Stomach (tissue), 9 donors: Measurements from ENCODE around the gene GLRX5. TPM values are rescaled to one million over a fixed set of nuclear protein-coding genes. Genes with fewer than 3 reads are reported as not detected.

Experiments used
- DNase-seq, 2 donors: peaks; one replicate each; pipeline versions ENCODE4 v3.0.0 to v3.0.0-alpha.2; 2013 to 2019
- H3K27ac ChIP-seq, 5 donors: fragments of 200-600 bp in 4 of 5; sonication (generic) in 4 of 5; one replicate each; pipeline ENCODE4 v1.5.1; 2013 to 2019; ENCODE audit warnings: mild to moderate bottlenecking in 1 of 5, moderate library complexity in 1 of 5
- H3K27me3 ChIP-seq, 3 donors: fragments of 200-600 bp; sonication (generic); one replicate each; pipeline ENCODE4 v1.5.1; 2017 to 2019; ENCODE audit warnings: mixed run types in 1 of 3
- H3K36me3 ChIP-seq, 4 donors: fragments of 200-600 bp; sonication (generic); 1 replicate in 3 of 4; 2 replicates in 1 of 4; pipeline ENCODE4 v1.5.1; 2016 to 2019
- H3K4me1 ChIP-seq, 4 donors: fragments of 200-600 bp; sonication (generic); one replicate each; pipeline ENCODE4 v1.5.1; 2016 to 2019
- H3K4me3 ChIP-seq, 4 donors: fragments of 200-600 bp; sonication (generic) in 3 of 4; one replicate each; pipeline ENCODE4 v1.5.1; 2016 to 2019; ENCODE audit warnings: mild to moderate bottlenecking in 1 of 4
- H3K9me3 ChIP-seq, 4 donors: fragments of 200-600 bp; sonication (generic); one replicate each; pipeline ENCODE4 v1.5.1; 2016 to 2019
- EP300 ChIP-seq: sonication (generic); formaldehyde crosslinking; IDR thresholded peaks from one replicate; pipeline ENCODE4 v1.6.1; 2017; ENCODE audit warnings: antibody characterized with exemption
- POLR2A ChIP-seq, 4 donors: fragments of 450-650 bp; IDR thresholded peaks; one replicate each; pipeline ENCODE4 v1.6.1; 2016; ENCODE audit warnings: antibody characterized with exemption in 4 of 4, control low read depth in 2 of 4, mild to moderate bottlenecking in 1 of 4, moderate library complexity in 1 of 4
- POLR2AphosphoS5 ChIP-seq, 3 donors: sonication (generic); formaldehyde crosslinking; IDR thresholded peaks; one replicate each; pipeline ENCODE4 v1.6.1; 2016; ENCODE audit warnings: antibody characterized with exemption in 3 of 3
- WGBS, 5 donors: extraction: QIAGEN DNeasy Blood & Tissue Kit in 3 of 5; methylation state at CpG; one replicate each; pipeline versions ENCODE4 v1.1.5 to v1.1.7; 2013 to 2018; 5-methylcytosine and 5-hydroxymethylcytosine counted together
- intact Hi-C: fragments of 100-400 bp; cut with DNase I; formaldehyde crosslinking; loops from one replicate; pipeline ENCODE4 v1.15.1; 2023; ENCODE audit warnings: low total_unique reads
- polyA plus RNA-seq, 3 donors: library from polyadenylated mRNA; stranded (reverse); fragments of 200-250 nt; gene quantifications; one replicate each; pipeline ENCODE4 v1.2.3, GENCODE V29; 2013
- total RNA-seq, 5 donors: library from RNA; depleted of rRNA; stranded (reverse); fragments of >200 nt; gene quantifications; one replicate each; pipeline versions ENCODE4 v1.1.0 to v1.2.3, GENCODE V29; 2014 to 2016
- TF ChIP-seq, protein P1 (sequence below), 7 experiments: fragments of 450-650 bp in 4 of 7; fragments of 200-600 bp in 3 of 7; sonication (generic) in 3 of 7; IDR thresholded peaks; one replicate each; pipeline ENCODE4 v1.5.1; 2016 to 2019; ENCODE audit warnings: antibody characterized with exemption in 7 of 7, control low read depth in 2 of 7, mild to moderate bottlenecking in 1 of 7
- donor health status: healthy with polysubstance abuse.
- donor health status: Bipolar disorder and iron deficiency.
- donor health status: healthy.

The GLRX5 gene
- total and polyA plus RNA-seq, 8 donors, result 29.5 to 316 (median 40.5) TPM

DNA sequence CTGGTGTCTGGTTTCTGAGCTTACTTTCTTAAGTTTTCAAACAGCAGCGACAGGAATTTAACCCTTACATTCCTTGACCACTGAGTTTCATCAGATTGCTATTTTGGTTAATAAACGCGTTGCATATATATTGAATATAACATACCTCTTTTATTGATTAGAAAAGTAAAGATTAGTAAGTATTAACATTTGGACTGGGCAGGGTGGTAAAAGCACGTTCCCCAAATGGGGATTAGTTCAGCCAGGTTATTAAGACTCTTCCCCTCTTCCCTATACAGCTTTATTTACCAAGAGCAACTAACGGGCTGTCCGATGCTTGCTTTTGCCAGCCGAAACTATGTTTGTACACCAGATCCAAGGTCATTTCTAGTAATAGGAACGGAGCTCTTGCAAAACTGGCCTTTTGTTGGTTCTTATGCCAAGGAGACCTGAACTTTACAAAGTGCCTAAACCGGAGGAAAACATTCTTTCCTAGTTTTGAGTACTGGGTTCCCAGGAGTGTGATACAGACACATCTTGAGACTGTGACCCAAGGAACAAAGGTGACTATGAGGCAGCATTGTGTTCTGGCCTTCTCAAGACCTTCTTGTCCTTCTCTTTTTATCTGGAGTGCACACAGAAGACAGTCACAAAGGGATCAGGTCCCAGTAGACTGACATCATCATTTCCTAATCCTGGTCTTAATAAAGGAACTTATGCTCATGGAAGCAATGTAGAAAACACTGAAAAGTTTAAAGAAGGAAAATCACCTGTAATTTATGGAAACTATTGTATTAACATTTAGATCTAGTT lies 2.6 kb downstream of the GLRX5 start:
- TF ChIP-seq POLR2AphosphoS5 (IDR thresholded peaks at IDR 0.05) (no peak), POLR2A (IDR thresholded peaks at IDR 0.05) (no peak), EP300 (no peak)
- TF ChIP-seq, protein P1, sequence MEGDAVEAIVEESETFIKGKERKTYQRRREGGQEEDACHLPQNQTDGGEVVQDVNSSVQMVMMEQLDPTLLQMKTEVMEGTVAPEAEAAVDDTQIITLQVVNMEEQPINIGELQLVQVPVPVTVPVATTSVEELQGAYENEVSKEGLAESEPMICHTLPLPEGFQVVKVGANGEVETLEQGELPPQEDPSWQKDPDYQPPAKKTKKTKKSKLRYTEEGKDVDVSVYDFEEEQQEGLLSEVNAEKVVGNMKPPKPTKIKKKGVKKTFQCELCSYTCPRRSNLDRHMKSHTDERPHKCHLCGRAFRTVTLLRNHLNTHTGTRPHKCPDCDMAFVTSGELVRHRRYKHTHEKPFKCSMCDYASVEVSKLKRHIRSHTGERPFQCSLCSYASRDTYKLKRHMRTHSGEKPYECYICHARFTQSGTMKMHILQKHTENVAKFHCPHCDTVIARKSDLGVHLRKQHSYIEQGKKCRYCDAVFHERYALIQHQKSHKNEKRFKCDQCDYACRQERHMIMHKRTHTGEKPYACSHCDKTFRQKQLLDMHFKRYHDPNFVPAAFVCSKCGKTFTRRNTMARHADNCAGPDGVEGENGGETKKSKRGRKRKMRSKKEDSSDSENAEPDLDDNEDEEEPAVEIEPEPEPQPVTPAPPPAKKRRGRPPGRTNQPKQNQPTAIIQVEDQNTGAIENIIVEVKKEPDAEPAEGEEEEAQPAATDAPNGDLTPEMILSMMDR (IDR thresholded peaks at IDR 0.05), result no peak
- 34 to 71% (median 51%) methylated on average over 9 of the region's 9 CpGs for WGBS, 5 donors
- Histone ChIP-seq H3K9me3 (no peaks in the 10 kb centered on the region), H3K36me3 (no peaks in the 10 kb centered on the region), H3K27ac (peak overlapping the region in 1 of 5 donors; percentile 7), H3K27me3 (no peaks in the 10 kb centered on the region), H3K4me1 (peaks cover 36 to 49% (median 43%) of the 10 kb centered on the region in 4 donors), H3K4me3 (peak overlapping the region in 1 of 4 donors; percentile 13)
- intact Hi-C loops, result no loop called here
- DNase-seq, result no peak

GRCh38 chr14:95538801-95539509 lies 4.1 kb downstream of the GLRX5 start:
- TF ChIP-seq POLR2A (IDR thresholded peaks at IDR 0.05) (no peak), EP300 (no peak)
- TF ChIP-seq, protein P1 (IDR thresholded peaks at IDR 0.05), result no peak
- H3K27ac ChIP-seq, result no peak overlapping the region
- 90 to 94% (median 92%) methylated on average over 14 of the region's 14 CpGs for WGBS, 5 donors
- no peaks in the 10 kb centered on the region for H3K27me3 ChIP-seq
- H3K4me3 ChIP-seq, result no peak overlapping the region
- peaks cover 0 to 3% (median 2%) of the 10 kb centered on the region in 4 donors for H3K36me3 ChIP-seq
- H3K4me1 ChIP-seq, result peaks cover 26 to 34% (median 30%) of the 10 kb centered on the region in 4 donors
- intact Hi-C loops, result no loop called here
- DNase-seq, result no peak
- H3K9me3 ChIP-seq, result no peaks in the 10 kb centered on the region

DNA sequence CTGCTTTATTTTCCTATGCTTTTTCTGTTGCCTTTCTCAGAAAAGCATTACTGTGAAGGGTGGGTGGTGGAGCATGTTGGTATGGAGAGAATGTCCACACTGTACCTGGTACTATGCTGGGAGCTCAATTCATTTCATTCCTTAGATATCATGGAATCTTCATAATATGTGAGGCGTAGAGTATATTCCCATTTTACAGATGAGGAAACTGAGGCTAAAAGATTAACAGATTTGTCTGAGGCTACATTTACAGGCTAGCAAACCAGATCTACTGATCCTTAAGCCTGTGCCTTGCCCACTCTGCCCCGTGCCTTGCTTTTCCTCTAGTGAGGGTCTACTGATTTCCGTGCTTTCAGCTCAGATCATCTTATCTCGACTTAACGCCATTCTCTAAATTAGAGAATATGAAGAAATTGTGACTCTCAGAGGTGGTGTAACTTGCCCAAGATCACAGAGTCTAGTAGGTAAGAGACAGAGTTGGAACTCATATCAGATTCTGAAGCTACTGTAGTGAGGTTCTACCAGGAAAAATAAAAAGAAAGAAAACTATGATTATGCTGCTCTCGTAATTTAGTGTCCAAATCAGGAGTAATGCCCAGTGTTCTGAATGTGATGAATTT lies 5.5 kb downstream of the GLRX5 start:
- H3K4me1 ChIP-seq, result peaks cover 22 to 34% (median 29%) of the 10 kb centered on the region in 4 donors
- 90 to 97% (median 95%) methylated on average over 6 of the region's 6 CpGs for WGBS, 5 donors
- peaks cover 0 to 16% (median 15%) of the 10 kb centered on the region in 4 donors for H3K36me3 ChIP-seq
- no peak overlapping the region for H3K27ac ChIP-seq
- no peak overlapping the region for H3K4me3 ChIP-seq
- no peaks in the 10 kb centered on the region for H3K9me3 ChIP-seq
- TF ChIP-seq POLR2AphosphoS5 (IDR thresholded peaks at IDR 0.05) (no peak), EP300 (no peak), POLR2A (IDR thresholded peaks at IDR 0.05) (no peak)
- TF ChIP-seq, protein P1 (IDR thresholded peaks at IDR 0.05), result no peak
- H3K27me3 ChIP-seq, result no peaks in the 10 kb centered on the region
- intact Hi-C loops, result no loop called here
- DNase-seq, result no peak

DNA sequence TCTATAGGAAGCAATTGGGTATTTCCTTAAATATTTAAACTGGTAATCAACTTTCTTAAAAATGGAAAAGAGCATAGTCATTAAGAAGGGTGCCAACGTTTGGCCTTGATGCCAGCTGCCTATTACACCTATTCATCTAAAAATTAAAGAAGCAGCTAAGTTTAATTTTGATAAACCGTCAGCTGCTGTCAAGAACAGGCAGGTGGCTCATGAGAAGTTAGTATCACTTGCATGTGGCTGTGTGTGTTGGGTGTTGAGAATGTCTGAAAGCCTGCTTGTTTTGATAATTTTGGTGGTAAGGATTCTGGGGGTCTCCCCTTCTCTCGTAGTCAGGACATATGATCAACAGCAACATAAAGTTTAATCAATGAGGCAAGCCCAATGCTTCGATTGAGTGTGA lies 6.5 kb downstream of the GLRX5 start:
- 65 to 82% (median 68%) methylated on average over 4 of the region's 4 CpGs for WGBS, 5 donors
- no peak for TF ChIP-seq POLR2A (IDR thresholded peaks at IDR 0.05)
- Histone ChIP-seq H3K4me1 (peaks cover 12 to 33% (median 20%) of the 10 kb centered on the region in 4 donors), H3K27ac (no peak overlapping the region), H3K36me3 (peaks cover 0 to 20% (median 15%) of the 10 kb centered on the region in 4 donors), H3K4me3 (no peak overlapping the region), H3K27me3 (no peaks in the 10 kb centered on the region), H3K9me3 (no peaks in the 10 kb centered on the region)
- DNase-seq, result no peak
- intact Hi-C loops, result no loop called here
